Mesenchymal stem cell (in vitro differentiated cells and primary cell): ENCODE measurements around the gene GNAI1.
A peak's percentile ranks its signal among the peaks of the same experiment; 100 is the strongest.

Source experiments
- DNase-seq: peaks from one replicate; pipeline ENCODE4 v3.0.0-alpha.2; 2013
- H2AFZ ChIP-seq: one replicate; pipeline ENCODE4 v1.6.1; 2013; ENCODE audit warnings: low read depth, mild to moderate bottlenecking, control low read depth, inconsistent platforms, low read length, moderate library complexity
- H2AK5ac ChIP-seq: 2 replicates; pipeline ENCODE4 v1.6.1; 2013; ENCODE audit warnings: low read length, moderate library complexity, mild to moderate bottlenecking, inconsistent platforms; ENCODE audit not compliant: severe bottlenecking
- H2BK120ac ChIP-seq: one replicate; pipeline ENCODE4 v1.6.1; 2013; ENCODE audit warnings: low read depth, mild to moderate bottlenecking, inconsistent platforms, low read length, moderate library complexity
- H2BK12ac ChIP-seq, 2 experiments: one replicate each; pipeline ENCODE4 v1.6.1; 2013; ENCODE audit warnings: inconsistent platforms in 2 of 2, low read length in 2 of 2, mild to moderate bottlenecking in 2 of 2, moderate library complexity in 2 of 2, control low read depth in 1 of 2
- H2BK15ac ChIP-seq: one replicate; pipeline ENCODE4 v1.6.1; 2013; ENCODE audit warnings: mild to moderate bottlenecking, low read depth, inconsistent platforms; ENCODE audit not compliant: poor library complexity, severe bottlenecking
- H2BK5ac ChIP-seq: 2 replicates; pipeline ENCODE4 v1.6.1; 2013; ENCODE audit warnings: low read depth, mild to moderate bottlenecking, low read length, control low read depth, inconsistent platforms; ENCODE audit not compliant: poor library complexity, severe bottlenecking
- H3K14ac ChIP-seq, 2 experiments: one replicate each; pipeline ENCODE4 v1.6.1; 2013; ENCODE audit warnings: inconsistent platforms in 2 of 2, low read length in 2 of 2, control low read depth in 1 of 2, mild to moderate bottlenecking in 1 of 2, moderate library complexity in 1 of 2
- H3K18ac ChIP-seq, 2 experiments: one replicate each; pipeline ENCODE4 v1.6.1; 2013; ENCODE audit warnings: inconsistent platforms in 2 of 2, low read length in 2 of 2, control low read depth in 1 of 2, low read depth in 1 of 2, mild to moderate bottlenecking in 1 of 2
- H3K23ac ChIP-seq, 2 experiments: one replicate each; pipeline ENCODE4 v1.6.1; 2013; ENCODE audit warnings: inconsistent platforms in 2 of 2, low read length in 2 of 2, mild to moderate bottlenecking in 2 of 2, moderate library complexity in 2 of 2, control low read depth in 1 of 2
- H3K27ac ChIP-seq: 2 replicates; pipeline ENCODE4 v1.5.1; 2013; ENCODE audit warnings: mild to moderate bottlenecking, moderate library complexity, low read length, control low read depth, inconsistent platforms; ENCODE audit not compliant: poor library complexity, severe bottlenecking
- H3K27me3 ChIP-seq, 2 experiments: 2 replicates each; pipeline versions ENCODE4 v1.6.1 to v1.7.0; 2013; ENCODE audit warnings: low read length in 2 of 2, mild to moderate bottlenecking in 2 of 2, moderate library complexity in 2 of 2, control low read depth in 1 of 2, inconsistent platforms in 1 of 2; ENCODE audit not compliant: control insufficient read depth in 1 of 2, insufficient read depth in 1 of 2
- H3K36me3 ChIP-seq, 2 experiments: 2 replicates each; pipeline versions ENCODE4 v1.6.1 to v1.7.0; 2013; ENCODE audit warnings: low read length in 2 of 2, control low read depth in 1 of 2, inconsistent platforms in 1 of 2, low read depth in 1 of 2, mild to moderate bottlenecking in 1 of 2; ENCODE audit not compliant: insufficient read depth in 2 of 2, control insufficient read depth in 1 of 2
- H3K4ac ChIP-seq, 2 experiments: one replicate each; pipeline ENCODE4 v1.6.1; 2013; ENCODE audit warnings: inconsistent platforms in 2 of 2, low read length in 2 of 2, mild to moderate bottlenecking in 2 of 2, moderate library complexity in 2 of 2, control low read depth in 1 of 2, low read depth in 1 of 2
- H3K4me1 ChIP-seq: 2 replicates; pipeline ENCODE4 v1.6.1; 2013; ENCODE audit warnings: low read depth, low read length, control low read depth; ENCODE audit not compliant: control insufficient read depth, insufficient read depth
- H3K4me2 ChIP-seq: 2 replicates; pipeline ENCODE4 v1.6.1; 2013; ENCODE audit warnings: low read length, mild to moderate bottlenecking, inconsistent platforms; ENCODE audit not compliant: poor library complexity, severe bottlenecking
- H3K4me3 ChIP-seq, 2 experiments: 2 replicates each; pipeline versions ENCODE4 v1.5.1 to v1.7.0; 2013; ENCODE audit warnings: low read length in 2 of 2, mild to moderate bottlenecking in 2 of 2, control low read depth in 1 of 2, low read depth in 1 of 2; ENCODE audit not compliant: insufficient read depth in 1 of 2
- H3K79me1 ChIP-seq: replicated peaks from 2 replicates; pipeline ENCODE4 v1.6.1; 2013; ENCODE audit warnings: mild to moderate bottlenecking, control low read depth, low read length, inconsistent platforms; ENCODE audit not compliant: poor library complexity, severe bottlenecking
- H3K9ac ChIP-seq: 2 replicates; pipeline ENCODE4 v1.7.0; 2013; ENCODE audit warnings: mild to moderate bottlenecking, low read length, moderate library complexity
- H3K9me3 ChIP-seq: 2 replicates; pipeline ENCODE4 v1.7.0; 2013; ENCODE audit warnings: mild to moderate bottlenecking, low read length; ENCODE audit not compliant: control insufficient read depth
- H4K8ac ChIP-seq: one replicate; pipeline ENCODE4 v1.6.1; 2013; ENCODE audit warnings: inconsistent platforms, mild to moderate bottlenecking, low read length, moderate library complexity
- H4K91ac ChIP-seq: one replicate; pipeline ENCODE4 v1.6.1; 2013; ENCODE audit warnings: mild to moderate bottlenecking, low read length, inconsistent platforms
- WGBS: methylation state at CpG from one replicate; pipeline ENCODE4 v1.1.7; 2013; ENCODE audit warnings: mixed read lengths; 5-methylcytosine and 5-hydroxymethylcytosine counted together

GNAI1 gene

DNA sequence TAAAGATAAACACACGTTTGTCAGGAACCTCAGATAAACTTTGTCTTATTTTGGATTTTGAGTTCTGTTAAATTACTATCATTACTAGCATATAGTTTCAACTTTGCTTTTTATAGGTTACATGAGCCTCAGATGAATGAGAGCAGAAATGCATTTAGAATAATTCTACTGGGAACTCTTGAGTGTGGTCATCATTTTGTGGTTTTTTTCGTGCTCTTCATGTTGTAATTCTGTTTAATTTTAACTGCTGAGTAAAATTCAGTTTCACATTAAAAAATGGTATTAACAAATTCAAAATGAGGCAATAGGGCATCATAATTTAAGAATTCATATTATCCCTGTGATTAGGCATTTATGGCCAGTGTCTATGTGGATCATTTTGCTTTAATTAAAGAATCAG, 72.9 kb downstream of the GNAI1 start:
- H3K27ac ChIP-seq: no peak overlapping the region
- no peak overlapping the region for H2BK120ac ChIP-seq
- no peak for DNase-seq
- H3K4ac ChIP-seq: no peak overlapping the region
- no peak overlapping the region for H3K18ac ChIP-seq
- H2BK5ac ChIP-seq: no peak overlapping the region
- no peak overlapping the region for H2BK15ac ChIP-seq
- H4K8ac ChIP-seq: no peak overlapping the region
- H3K36me3 ChIP-seq: peaks cover 3 to 60% of the 10 kb centered on the region in 2 experiments
- H3K79me1 ChIP-seq: peaks cover 7% of the 10 kb centered on the region
- no CpG with 5 or more reads among the region's 2 CpGs for WGBS
- no peak overlapping the region for H3K4me2 ChIP-seq
- H3K9ac ChIP-seq: peak overlapping the region; percentile 2
- H3K9me3 ChIP-seq: no peaks in the 10 kb centered on the region
- no peak overlapping the region for H2BK12ac ChIP-seq
- no peak overlapping the region for H3K23ac ChIP-seq
- H4K91ac ChIP-seq: no peak overlapping the region
- H2AFZ ChIP-seq: no peak overlapping the region
- H2AK5ac ChIP-seq: no peak overlapping the region
- no peaks in the 10 kb centered on the region for H3K4me1 ChIP-seq
- no peak overlapping the region for H3K14ac ChIP-seq
- H3K4me3 ChIP-seq: no peak overlapping the region
- H3K27me3 ChIP-seq: no peaks in the 10 kb centered on the region

- H3K27me3 ChIP-seq: no peaks in the 10 kb centered on the region
Measured at GRCh38 chr7:80208700-80209099, 74.1 kb downstream of the GNAI1 start.

DNA sequence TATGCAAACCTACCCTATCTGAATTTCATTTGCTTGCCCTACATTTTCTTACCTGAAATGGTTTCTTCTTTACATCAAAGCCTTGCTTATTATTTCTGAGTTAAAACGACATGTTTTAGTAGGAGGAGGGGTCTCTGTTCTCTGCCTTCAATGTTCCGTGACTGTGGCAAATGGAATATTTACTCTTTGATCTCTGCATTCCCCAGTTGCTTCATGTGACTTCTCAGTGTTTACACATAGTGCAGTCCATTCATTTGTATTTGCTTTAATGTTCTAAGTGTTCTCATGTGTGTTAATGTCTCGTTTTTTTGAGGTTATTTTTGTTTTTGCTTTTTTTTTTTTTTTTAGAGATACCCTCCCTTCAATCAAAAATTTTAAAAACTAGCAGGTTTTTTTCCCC, 75.8 kb downstream of the GNAI1 start:
- H4K8ac ChIP-seq: no peak overlapping the region
- no peak overlapping the region for H2BK120ac ChIP-seq
- no peaks in the 10 kb centered on the region for H3K4me1 ChIP-seq
- no peaks in the 10 kb centered on the region for H3K27me3 ChIP-seq
- no peak overlapping the region for H3K9ac ChIP-seq
- no peak overlapping the region for H3K14ac ChIP-seq
- H4K91ac ChIP-seq: no peak overlapping the region
- no peak overlapping the region for H3K27ac ChIP-seq
- 84% methylated on average over 2 of the region's 3 CpGs for WGBS
- H3K4ac ChIP-seq: no peak overlapping the region
- peaks cover 3 to 61% of the 10 kb centered on the region in 2 experiments for H3K36me3 ChIP-seq
- no peak overlapping the region for H3K4me3 ChIP-seq
- H3K4me2 ChIP-seq: no peak overlapping the region
- H2BK15ac ChIP-seq: no peak overlapping the region
- H3K9me3 ChIP-seq: no peaks in the 10 kb centered on the region
- H3K18ac ChIP-seq: no peak overlapping the region
- peaks cover 6% of the 10 kb centered on the region for H3K79me1 ChIP-seq
- DNase-seq: peak; percentile 85
- H2AK5ac ChIP-seq: no peak overlapping the region
- no peak overlapping the region for H3K23ac ChIP-seq
- H2BK5ac ChIP-seq: no peak overlapping the region
- no peak overlapping the region for H2BK12ac ChIP-seq
- no peak overlapping the region for H2AFZ ChIP-seq

More at GRCh38 chr7:80208700-80209099, 74.1 kb downstream of the GNAI1 start:
- Histone ChIP-seq H3K4me2 (no peak overlapping the region), H2BK15ac (no peak overlapping the region), H2BK5ac (no peak overlapping the region), H2AK5ac (no peak overlapping the region), H4K8ac (no peak overlapping the region), H4K91ac (no peak overlapping the region), H3K18ac (peak overlapping the region in 1 of 2 experiments; percentile 46), H3K14ac (no peak overlapping the region), H3K79me1 (peaks cover 7% of the 10 kb centered on the region), H3K9me3 (no peaks in the 10 kb centered on the region), H2BK120ac (no peak overlapping the region), H3K4ac (no peak overlapping the region), H3K23ac (no peak overlapping the region), H3K9ac (no peak overlapping the region), H3K4me3 (no peak overlapping the region), H3K36me3 (peaks cover 3 to 61% of the 10 kb centered on the region in 2 experiments), H3K27ac (no peak overlapping the region), H2BK12ac (no peak overlapping the region), H2AFZ (no peak overlapping the region), H3K4me1 (no peaks in the 10 kb centered on the region)
- WGBS: 73% methylated on average over 2 of the region's 2 CpGs
- DNase-seq: no peak

DNA sequence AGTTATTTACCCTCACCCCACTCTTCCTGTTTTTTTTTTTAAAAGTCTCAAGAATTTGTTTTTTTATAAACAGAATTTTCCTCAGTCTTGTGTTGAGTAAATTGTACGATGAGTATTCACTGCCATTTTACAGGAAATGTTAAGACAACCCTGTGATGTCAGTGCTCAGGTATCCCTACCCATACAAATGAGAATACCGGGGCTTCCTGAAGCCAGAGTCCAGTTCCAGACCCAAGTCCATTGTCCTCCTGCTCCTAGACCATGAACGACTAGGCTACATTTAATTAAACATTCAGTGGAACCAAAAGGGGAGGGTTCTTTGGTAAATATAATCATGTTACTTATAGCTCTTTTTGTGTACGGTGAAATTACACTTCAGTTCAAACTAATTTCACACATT, 79.2 kb downstream of the GNAI1 start:
- Histone ChIP-seq H3K18ac (peak overlapping the region in 1 of 2 experiments; percentile 84), H4K91ac (no peak overlapping the region), H3K4me3 (no peak overlapping the region), H2BK5ac (no peak overlapping the region), H2AK5ac (no peak overlapping the region), H2BK12ac (no peak overlapping the region), H3K4ac (no peak overlapping the region), H3K9me3 (no peaks in the 10 kb centered on the region), H3K79me1 (peaks cover 7% of the 10 kb centered on the region), H3K4me2 (no peak overlapping the region), H2BK120ac (no peak overlapping the region), H3K14ac (no peak overlapping the region), H3K9ac (no peak overlapping the region), H3K4me1 (no peaks in the 10 kb centered on the region), H2AFZ (no peak overlapping the region), H3K23ac (no peak overlapping the region), H3K36me3 (peaks cover 3 to 74% of the 10 kb centered on the region in 2 experiments), H2BK15ac (no peak overlapping the region), H4K8ac (no peak overlapping the region), H3K27ac (no peak overlapping the region), H3K27me3 (no peaks in the 10 kb centered on the region)
- 75% methylated on average over 2 of the region's 4 CpGs for WGBS
- DNase-seq: peak; percentile 43
